Ishikawa (cell line): ENCODE data around the gene KCNH4.

Experiments used
- CEBPB ChIP-seq: IDR thresholded peaks from 2 replicates; pipeline ENCODE4 v1.6.1; 2012
- CREB1 ChIP-seq: IDR thresholded peaks from 2 replicates; pipeline ENCODE4 v1.6.1; 2012; ENCODE audit warnings: low read depth
- EGR1 ChIP-seq: IDR thresholded peaks from 2 replicates; pipeline ENCODE4 v1.6.1; 2012
- EP300 ChIP-seq: IDR thresholded peaks from 2 replicates; pipeline ENCODE4 v1.6.1; 2012; ENCODE audit warnings: borderline replicate concordance
- NFIC ChIP-seq: IDR thresholded peaks from 2 replicates; pipeline ENCODE4 v1.6.1; 2012
- RAD21 ChIP-seq: IDR thresholded peaks from 2 replicates; pipeline ENCODE4 v1.6.1; 2012; ENCODE audit warnings: low read depth
- TAF1 ChIP-seq: IDR thresholded peaks from 2 replicates; pipeline ENCODE4 v1.6.1; 2012; ENCODE audit warnings: low read depth, mild to moderate bottlenecking
- TCF12 ChIP-seq: IDR thresholded peaks from 2 replicates; pipeline ENCODE4 v1.6.1; 2012; ENCODE audit warnings: low read depth
- YY1 ChIP-seq: IDR thresholded peaks from 2 replicates; pipeline ENCODE4 v1.6.1; 2012; ENCODE audit warnings: low read depth
- TF ChIP-seq, protein P1 (sequence below): IDR thresholded peaks from 2 replicates; pipeline ENCODE4 v1.6.1; 2012; ENCODE audit warnings: low read depth, mild to moderate bottlenecking

DNA sequence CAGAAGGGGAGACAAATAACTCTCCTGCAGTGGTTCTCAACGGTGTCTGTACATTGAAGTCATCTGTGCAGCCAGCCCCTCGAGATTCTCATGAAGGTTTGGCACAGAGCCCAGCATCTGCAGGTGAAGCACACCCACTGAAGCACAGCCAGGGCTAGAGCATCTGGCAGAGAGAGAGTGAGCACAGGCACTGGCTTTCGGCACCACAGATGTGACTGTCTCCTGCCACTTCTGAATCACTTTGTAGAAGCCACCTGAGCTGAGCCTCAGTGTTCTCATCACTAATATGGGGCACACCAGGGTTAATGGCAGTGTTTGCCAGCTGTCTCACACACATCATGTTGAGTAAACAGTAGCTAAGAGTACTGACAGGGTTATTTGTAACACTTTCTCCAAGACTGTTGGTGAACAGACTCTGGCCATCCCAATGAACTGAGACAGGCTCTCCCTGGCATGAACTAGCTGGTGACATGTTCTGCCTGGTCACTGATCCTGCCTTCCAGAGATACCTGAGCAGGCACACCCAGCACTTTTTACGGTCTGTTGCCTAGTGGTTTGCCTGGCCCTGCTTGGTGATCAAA lies 47.4 kb downstream of the KCNH4 start:
- no peak for TF ChIP-seq TCF12
- no peak for TF ChIP-seq TAF1
- TF ChIP-seq CREB1 = no peak
- TF ChIP-seq CEBPB = no peak
- TF ChIP-seq EGR1 = no peak
- TF ChIP-seq EP300 = no peak
- TF ChIP-seq, protein P1, sequence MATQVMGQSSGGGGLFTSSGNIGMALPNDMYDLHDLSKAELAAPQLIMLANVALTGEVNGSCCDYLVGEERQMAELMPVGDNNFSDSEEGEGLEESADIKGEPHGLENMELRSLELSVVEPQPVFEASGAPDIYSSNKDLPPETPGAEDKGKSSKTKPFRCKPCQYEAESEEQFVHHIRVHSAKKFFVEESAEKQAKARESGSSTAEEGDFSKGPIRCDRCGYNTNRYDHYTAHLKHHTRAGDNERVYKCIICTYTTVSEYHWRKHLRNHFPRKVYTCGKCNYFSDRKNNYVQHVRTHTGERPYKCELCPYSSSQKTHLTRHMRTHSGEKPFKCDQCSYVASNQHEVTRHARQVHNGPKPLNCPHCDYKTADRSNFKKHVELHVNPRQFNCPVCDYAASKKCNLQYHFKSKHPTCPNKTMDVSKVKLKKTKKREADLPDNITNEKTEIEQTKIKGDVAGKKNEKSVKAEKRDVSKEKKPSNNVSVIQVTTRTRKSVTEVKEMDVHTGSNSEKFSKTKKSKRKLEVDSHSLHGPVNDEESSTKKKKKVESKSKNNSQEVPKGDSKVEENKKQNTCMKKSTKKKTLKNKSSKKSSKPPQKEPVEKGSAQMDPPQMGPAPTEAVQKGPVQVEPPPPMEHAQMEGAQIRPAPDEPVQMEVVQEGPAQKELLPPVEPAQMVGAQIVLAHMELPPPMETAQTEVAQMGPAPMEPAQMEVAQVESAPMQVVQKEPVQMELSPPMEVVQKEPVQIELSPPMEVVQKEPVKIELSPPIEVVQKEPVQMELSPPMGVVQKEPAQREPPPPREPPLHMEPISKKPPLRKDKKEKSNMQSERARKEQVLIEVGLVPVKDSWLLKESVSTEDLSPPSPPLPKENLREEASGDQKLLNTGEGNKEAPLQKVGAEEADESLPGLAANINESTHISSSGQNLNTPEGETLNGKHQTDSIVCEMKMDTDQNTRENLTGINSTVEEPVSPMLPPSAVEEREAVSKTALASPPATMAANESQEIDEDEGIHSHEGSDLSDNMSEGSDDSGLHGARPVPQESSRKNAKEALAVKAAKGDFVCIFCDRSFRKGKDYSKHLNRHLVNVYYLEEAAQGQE = no peak
- TF ChIP-seq YY1 = no peak
- TF ChIP-seq RAD21 = no peak
- TF ChIP-seq NFIC = peak; percentile 61
